H54 (cell line): ENCODE data around the gene ZRANB1.

Experiments used
- DNase-seq: peaks from one replicate; pipeline ENCODE4 v3.0.0; 2011; ENCODE audit warnings: low spot score, mixed read lengths; ENCODE audit not compliant: insufficient read length
- FAIRE-seq: peaks from 3 replicates; lab custom pipeline; 2011; peaks lifted over from hg19 to GRCh38; lab: Jason Lieb, UNC
- POLR2A ChIP-seq: IDR thresholded peaks from 2 replicates; pipeline ENCODE4 v1.6.1; 2011; ENCODE audit warnings: low read depth, mild to moderate bottlenecking, low read length

Gene ZRANB1

GRCh38 chr10:125006188-125006680 is 64.3 kb downstream of the ZRANB1 start:
- FAIRE-seq, result no peak
- TF ChIP-seq POLR2A, result no peak
- no peak for DNase-seq

DNA sequence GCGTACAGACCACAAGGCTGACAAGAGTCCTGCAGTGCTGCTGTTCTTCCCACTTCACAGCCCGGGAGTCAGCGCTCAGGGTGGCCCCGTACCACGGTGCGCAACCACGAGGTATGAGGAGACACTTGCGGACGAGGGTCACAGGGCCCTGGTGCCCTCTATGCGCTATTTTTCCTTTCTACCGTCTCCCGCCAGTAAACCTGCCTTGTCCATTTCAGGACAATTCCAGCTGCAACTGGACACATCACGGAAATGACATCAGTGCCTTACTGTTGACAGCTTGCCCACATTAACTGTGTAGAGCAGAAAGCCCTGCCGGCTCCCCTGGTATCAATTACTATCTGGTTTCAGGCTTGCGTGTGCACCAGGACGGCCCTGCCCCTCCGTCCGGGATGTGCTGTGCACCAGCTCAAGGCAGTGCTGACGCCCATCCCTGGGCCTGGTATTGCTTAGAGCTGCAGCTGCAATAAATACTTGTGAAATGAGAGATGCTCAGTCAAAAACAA is 65.1 kb downstream of the ZRANB1 start:
- FAIRE-seq (no peak), DNase-seq (no peak)
- TF ChIP-seq POLR2A, result no peak

DNA sequence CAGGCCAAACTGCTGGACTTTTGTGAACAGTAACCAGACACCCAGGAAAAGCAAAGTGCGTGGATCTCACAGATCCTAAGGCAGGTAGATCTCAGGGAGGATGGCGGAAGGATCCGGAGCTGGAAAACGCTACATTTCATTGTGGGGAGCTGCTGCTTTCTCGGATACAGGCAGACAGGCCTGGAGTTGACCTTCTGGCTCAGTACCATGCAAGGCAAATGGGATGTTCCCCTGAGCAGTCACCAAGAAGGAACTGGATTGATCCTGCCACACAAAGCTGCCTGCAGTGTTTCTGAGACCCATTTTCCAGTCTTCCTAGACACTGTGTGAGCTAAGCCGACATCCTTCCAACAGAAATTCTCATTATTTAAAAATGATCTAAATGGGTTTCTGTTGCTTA is 65.5 kb downstream of the ZRANB1 start:
- no peak for DNase-seq
- TF ChIP-seq POLR2A, result no peak
- no peak for FAIRE-seq

DNA sequence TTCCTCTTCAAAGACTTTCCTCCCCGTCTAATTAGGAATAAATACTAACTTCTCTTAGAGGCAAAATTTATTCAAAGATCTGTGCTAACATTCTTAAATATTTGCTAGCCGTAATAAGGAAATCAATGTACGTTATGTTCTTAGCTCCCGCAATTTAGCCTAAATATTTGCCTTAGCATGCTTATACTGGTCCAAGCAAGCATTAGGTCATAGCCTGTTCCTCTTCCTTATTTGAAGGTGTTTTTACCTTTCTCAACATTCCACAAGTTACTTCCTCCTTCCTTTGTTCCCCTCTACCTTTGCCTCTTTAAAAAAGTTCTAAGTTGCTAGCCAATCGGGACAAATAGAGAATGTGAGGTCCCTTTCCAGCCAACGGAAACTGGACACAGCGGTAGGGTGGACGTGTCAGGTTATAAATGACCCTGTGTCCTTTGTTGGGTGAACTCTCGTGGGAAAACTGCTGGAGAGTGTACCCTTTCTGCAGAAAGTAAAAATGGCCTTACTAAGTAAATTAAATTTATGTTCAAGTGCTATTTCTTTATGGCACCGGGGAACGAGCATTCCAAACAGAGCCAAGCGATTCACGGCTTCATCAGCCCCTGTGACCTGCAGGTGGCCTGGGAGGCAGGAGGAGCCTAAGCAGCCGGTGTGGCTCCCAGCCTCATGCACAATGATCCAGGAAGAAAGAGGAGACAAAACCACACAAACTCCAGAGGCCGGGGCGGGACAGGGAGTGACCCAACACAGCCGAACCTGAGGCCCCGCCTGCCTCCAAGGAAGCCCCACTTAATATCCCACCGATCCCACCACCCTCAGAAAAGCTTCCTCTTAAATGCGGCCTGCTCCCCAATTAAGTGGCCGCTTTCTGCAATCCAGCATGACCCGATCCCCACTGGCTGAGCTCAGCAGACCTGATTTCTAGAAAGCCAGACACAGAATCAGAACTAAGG is 67.0 kb downstream of the ZRANB1 start:
- FAIRE-seq (no peak), DNase-seq (no peak)
- no peak for TF ChIP-seq POLR2A

DNA sequence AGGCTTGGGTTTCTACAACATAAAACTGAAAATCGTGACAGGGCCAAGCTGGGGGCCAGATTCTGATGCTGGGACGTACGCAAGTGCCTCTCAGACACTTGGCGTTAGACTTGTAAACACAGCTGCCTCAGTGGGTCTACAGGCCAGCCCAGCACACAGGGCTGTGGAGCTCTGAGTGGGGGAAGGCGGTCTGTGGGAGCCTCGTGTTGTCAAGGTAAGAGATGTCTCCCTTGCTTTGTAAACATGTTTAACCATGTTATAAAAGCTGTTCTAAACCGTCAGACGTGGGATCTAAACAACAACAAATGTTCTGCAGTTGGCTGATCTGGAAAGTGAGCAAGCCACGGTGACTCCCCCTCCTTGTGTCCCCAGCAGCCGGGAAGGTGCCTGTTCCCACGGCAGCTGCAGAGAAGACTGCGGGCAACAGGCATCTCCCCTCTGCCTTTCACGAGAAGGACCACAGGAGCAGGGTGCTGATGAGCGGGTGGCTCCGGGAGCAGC is 67.8 kb downstream of the ZRANB1 start:
- no peak for TF ChIP-seq POLR2A
- FAIRE-seq, result no peak
- no peak for DNase-seq

- no peak for TF ChIP-seq POLR2A
- FAIRE-seq, result no peak
- DNase-seq, result no peak
Measured at GRCh38 chr10:125010362-125010761, 68.4 kb downstream of the ZRANB1 start.

GRCh38 chr10:125011171-125011925 is 69.4 kb downstream of the ZRANB1 start:
- FAIRE-seq, result no peak
- no peak for DNase-seq
- no peak for TF ChIP-seq POLR2A

DNA sequence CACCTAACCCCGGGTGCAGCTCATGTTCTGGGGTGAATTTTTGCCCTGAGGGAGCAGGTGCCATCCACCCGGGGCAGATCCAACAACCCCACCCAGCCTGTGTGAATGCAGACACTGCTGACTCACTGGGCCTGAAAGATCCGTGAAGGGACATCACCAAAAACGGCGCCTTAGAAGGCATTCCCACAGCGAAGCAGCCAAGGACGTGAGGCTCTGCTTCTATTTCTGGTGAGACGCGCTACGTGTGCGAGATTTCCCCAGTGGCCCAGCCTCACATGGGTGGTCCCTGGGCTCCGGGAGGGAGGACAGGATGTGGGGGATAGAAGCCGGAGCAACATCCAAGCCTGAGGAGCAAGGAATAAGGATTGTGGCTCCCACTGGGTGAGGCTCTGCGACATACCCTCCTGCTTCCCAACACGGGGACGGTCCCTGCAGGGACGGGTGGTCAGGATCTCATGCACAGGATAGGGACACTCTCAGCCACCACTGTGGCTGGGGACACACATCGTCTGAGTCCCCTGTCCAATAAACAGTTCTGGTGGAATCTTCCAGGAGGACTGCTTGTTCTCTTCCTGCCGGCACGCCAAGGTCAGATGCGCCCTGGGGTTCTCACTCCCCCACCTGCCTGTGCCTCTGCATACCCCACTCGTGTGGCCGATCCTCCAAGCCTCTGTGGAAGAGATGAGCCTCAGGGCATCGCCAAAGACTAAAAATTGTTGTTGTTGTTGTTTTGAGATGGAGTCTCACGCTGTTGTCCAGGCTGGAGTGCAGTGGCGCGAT is 70.2 kb downstream of the ZRANB1 start:
- TF ChIP-seq POLR2A, result no peak
- FAIRE-seq (no peak), DNase-seq (no peak)

GRCh38 chr10:125012851-125013528 is 71.1 kb downstream of the ZRANB1 start:
- DNase-seq (no peak), FAIRE-seq (no peak)
- TF ChIP-seq POLR2A, result no peak

GRCh38 chr10:125013529-125013872 is 71.6 kb downstream of the ZRANB1 start:
- TF ChIP-seq POLR2A, result no peak
- FAIRE-seq, result no peak
- no peak for DNase-seq

- no peak for TF ChIP-seq POLR2A
- DNase-seq (no peak), FAIRE-seq (no peak)
Measured at GRCh38 chr10:125014086-125014830, 72.3 kb downstream of the ZRANB1 start.

GRCh38 chr10:125014836-125015355 is 73.0 kb downstream of the ZRANB1 start:
- TF ChIP-seq POLR2A, result no peak
- DNase-seq (no peak), FAIRE-seq (no peak)
